SK-N-SH (cell line): Measurements from ENCODE around the gene SULF2. TPM values are rescaled to one million over a fixed set of nuclear protein-coding genes. Genes with fewer than 3 reads are reported as not detected.

Source experiments
- CTCF ChIA-PET: fragments of 300-600, 350-600 bp; formaldehyde crosslinking; extraction: SDS; loops from one replicate; lab custom pipeline; 2021; lab: Yijun Ruan, JAX
- POLR2A ChIA-PET: fragments of 350-600 bp; sonication (Branson Sonifier 250); formaldehyde crosslinking; extraction: SDS; loops from one replicate; lab custom pipeline; 2020; ENCODE audit warnings: antibody characterized with exemption, inconsistent platforms; lab: Yijun Ruan, JAX
- DNase-seq: peaks from one replicate; pipeline ENCODE4 v3.0.0; 2012
- H2AFZ ChIP-seq: fragments of 200-600 bp; sonication (generic); 2 replicates; pipeline ENCODE4 v1.8.1; 2016; ENCODE audit warnings: antibody characterized with exemption, mild to moderate bottlenecking, low read depth
- H3F3A ChIP-seq: fragments of 200-600 bp; sonication (generic); replicated peaks from 2 replicates; pipeline ENCODE3; 2016; ENCODE audit warnings: antibody characterized with exemption, mild to moderate bottlenecking; ENCODE audit not compliant: insufficient read depth
- H3K27ac ChIP-seq, 2 experiments: fragments of 200-500 bp in 1 of 2; fragments of 200-600 bp in 1 of 2; sonication (Bioruptor generic) in 1 of 2; sonication (generic), shearing (Covaris generic) in 1 of 2; 2 replicates each; pipeline versions ENCODE4 v1.5.1 to v1.6.1; 2014 to 2016; ENCODE audit warnings: low read depth in 2 of 2, inconsistent platforms in 1 of 2, low read length in 1 of 2, mild to moderate bottlenecking in 1 of 2, mixed read lengths in 1 of 2
- H3K27me3 ChIP-seq: fragments of 200-600 bp; sonication (generic), shearing (Covaris generic); 2 replicates; pipeline ENCODE4 v1.6.1; 2016; ENCODE audit warnings: mixed run types; ENCODE audit not compliant: insufficient read depth
- H3K36me3 ChIP-seq, 2 experiments: fragments of 200-500 bp in 1 of 2; fragments of 200-600 bp in 1 of 2; sonication (Bioruptor generic) in 1 of 2; sonication (generic) in 1 of 2; replicated peaks in 1 of 2; 2 replicates each; pipeline versions ENCODE3 to v1.5.1; 2014 to 2016; ENCODE audit warnings: low read length in 1 of 2, mild to moderate bottlenecking in 1 of 2; ENCODE audit not compliant: insufficient read depth in 2 of 2, control insufficient read depth in 1 of 2
- H3K4me1 ChIP-seq, 2 experiments: fragments of 200-500 bp in 1 of 2; fragments of 200-600 bp in 1 of 2; sonication (Bioruptor generic) in 1 of 2; sonication (generic), shearing (Covaris generic) in 1 of 2; 2 replicates each; pipeline versions ENCODE4 v1.5.1 to v1.6.1; 2014 to 2016; ENCODE audit warnings: low read depth in 1 of 2, low read length in 1 of 2, mixed run types in 1 of 2; ENCODE audit not compliant: insufficient read depth in 2 of 2, control insufficient read depth in 1 of 2
- H3K4me2 ChIP-seq: fragments of 200-600 bp; sonication (generic), shearing (Covaris generic); 2 replicates; pipeline ENCODE4 v1.6.1; 2017; ENCODE audit warnings: mixed run types
- H3K4me3 ChIP-seq, 2 experiments: fragments of 200-500 bp in 1 of 2; fragments of 200-600 bp in 1 of 2; sonication (Bioruptor generic) in 1 of 2; sonication (generic), shearing (Covaris generic) in 1 of 2; 2 replicates each; pipeline versions ENCODE4 v1.5.1 to v1.8.1; 2014 to 2016; ENCODE audit warnings: low read depth in 2 of 2, inconsistent platforms in 1 of 2, low read length in 1 of 2, mild to moderate bottlenecking in 1 of 2, mixed read lengths in 1 of 2, moderate library complexity in 1 of 2
- H3K79me2 ChIP-seq: fragments of 200-600 bp; sonication (generic); 2 replicates; pipeline ENCODE4 v1.8.1; 2017; ENCODE audit warnings: mild to moderate bottlenecking; ENCODE audit not compliant: insufficient read depth
- H3K9ac ChIP-seq: fragments of 200-600 bp; sonication (generic); 2 replicates; pipeline ENCODE4 v1.6.1; 2017; ENCODE audit warnings: mixed run types
- H3K9me2 ChIP-seq: fragments of 200-600 bp; sonication (generic); 2 replicates; pipeline ENCODE4 v1.6.1; 2017; ENCODE audit warnings: mixed run types
- H3K9me3 ChIP-seq: fragments of 200-600 bp; sonication (generic); 2 replicates; pipeline ENCODE4 v1.6.1; 2017; ENCODE audit warnings: mixed run types, mild to moderate bottlenecking, moderate library complexity
- H4K20me1 ChIP-seq: fragments of 200-600 bp; sonication (generic); 2 replicates; pipeline ENCODE4 v1.6.1; 2017; ENCODE audit warnings: mild to moderate bottlenecking, mixed run types; ENCODE audit not compliant: insufficient read depth
- ELF1 ChIP-seq: IDR thresholded peaks from 2 replicates; pipeline ENCODE4 v1.4.0; 2012
- FOXJ3 ChIP-seq: sonication (generic); formaldehyde crosslinking; IDR thresholded peaks from 2 replicates; pipeline ENCODE4 v1.5.1; 2020; ENCODE audit warnings: mild to moderate bottlenecking, missing genetic modification reagents
- GABPA ChIP-seq: IDR thresholded peaks from 2 replicates; pipeline ENCODE4 v1.4.0; 2012; ENCODE audit warnings: low read depth, mild to moderate bottlenecking
- GATA2 ChIP-seq: sonication (generic); formaldehyde crosslinking; IDR thresholded peaks from 2 replicates; pipeline ENCODE4 v1.5.0; 2020; ENCODE audit warnings: mild to moderate bottlenecking, missing genetic modification reagents
- POLR2AphosphoS5 ChIP-seq: IDR thresholded peaks from 2 replicates; pipeline ENCODE4 v1.6.1; 2012; ENCODE audit warnings: low read depth, low read length
- RCOR1 ChIP-seq: fragments of 150-350 bp; IDR thresholded peaks from 2 replicates; pipeline ENCODE4 v1.6.1; 2017; ENCODE audit warnings: antibody characterized with exemption, low read length
- RXRA ChIP-seq: IDR thresholded peaks from 2 replicates; pipeline ENCODE4 v1.4.0; 2012; ENCODE audit warnings: low read depth, mild to moderate bottlenecking, borderline replicate concordance
- WGBS: methylation state at CpG from one replicate; pipeline ENCODE4 v1.1.6; 2017; ENCODE audit warnings: low lambda C conversion rate; 5-methylcytosine and 5-hydroxymethylcytosine counted together
- polyA plus RNA-seq, 3 experiments: library from polyadenylated mRNA; depleted of rRNA; stranded (reverse); fragments of >200 nt; gene quantifications; 2 replicates each; pipeline ENCODE4 v1.2.3, GENCODE V29; 2012
- TF ChIP-seq, protein P1 (sequence below): IDR thresholded peaks from 2 replicates; pipeline ENCODE4 v1.4.0; 2012; ENCODE audit warnings: low read depth
- TF ChIP-seq, protein P2 (sequence below): IDR thresholded peaks from 2 replicates; pipeline ENCODE4 v1.6.1; 2012; ENCODE audit warnings: mild to moderate bottlenecking, low read depth, low read length, moderate library complexity
- TF ChIP-seq, protein P3 (sequence below): IDR thresholded peaks from 2 replicates; pipeline ENCODE4 v1.4.0; 2012; ENCODE audit warnings: low read depth, borderline replicate concordance
- TF ChIP-seq, protein P4 (sequence below): fragments of 150-350 bp; IDR thresholded peaks from 2 replicates; pipeline ENCODE4 v1.6.1; 2016; ENCODE audit warnings: mild to moderate bottlenecking, low read depth, low read length

Gene SULF2
- polyA plus RNA-seq, 1 of the 3 experiments (the other 2 are of a cell fraction), result 20.2 TPM

DNA sequence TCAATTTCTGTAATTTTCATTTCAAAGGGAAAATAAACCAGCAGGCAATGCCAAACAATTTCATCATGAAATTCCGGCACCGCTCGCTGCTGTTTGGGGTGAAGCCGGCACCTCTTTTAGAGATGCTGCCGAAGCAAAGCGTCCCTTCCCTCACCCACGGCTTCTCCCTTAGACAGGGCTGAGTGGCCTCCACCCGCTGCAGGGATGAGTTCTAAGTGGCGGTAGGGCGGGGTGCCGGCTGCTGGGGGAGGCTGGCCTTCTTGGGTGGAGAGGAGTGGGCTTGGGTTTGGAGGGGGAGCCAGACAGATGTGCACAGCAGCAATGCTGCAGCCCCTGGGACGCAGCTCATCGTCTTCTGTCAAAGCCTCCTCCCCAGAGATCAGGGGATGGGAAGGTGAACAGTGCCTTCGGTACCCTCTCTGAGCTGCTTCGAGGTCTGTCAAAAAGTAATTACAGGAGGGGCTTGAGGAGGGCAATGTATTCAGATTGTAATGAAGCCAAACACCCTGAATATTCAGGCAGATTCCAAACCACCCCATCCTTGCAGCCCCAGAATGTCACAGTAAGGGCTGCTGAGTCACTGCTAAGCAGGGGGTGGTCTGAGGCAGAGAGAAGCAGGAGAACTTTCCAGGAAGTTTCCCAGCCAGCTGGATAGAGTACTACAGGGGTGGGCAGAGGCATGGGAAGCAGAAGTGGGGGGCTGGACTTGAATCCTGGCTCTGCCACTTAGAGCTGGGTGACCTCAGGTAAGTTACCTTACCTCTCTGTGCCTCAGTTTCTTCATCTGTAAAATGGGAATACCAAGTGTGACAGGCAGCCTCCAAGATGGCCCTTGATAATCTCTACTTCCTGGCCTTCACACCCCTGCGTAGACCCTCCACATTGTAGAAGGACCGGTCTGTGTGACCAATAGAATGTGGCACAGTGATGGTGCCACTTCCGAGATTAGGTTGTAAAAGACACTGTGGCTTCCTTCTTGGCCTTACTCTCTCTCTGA lies 96.6 kb downstream of the SULF2 start (continued):
- no peak for TF ChIP-seq GATA2 (CRISPR knock-in tag)
- TF ChIP-seq, protein P1, sequence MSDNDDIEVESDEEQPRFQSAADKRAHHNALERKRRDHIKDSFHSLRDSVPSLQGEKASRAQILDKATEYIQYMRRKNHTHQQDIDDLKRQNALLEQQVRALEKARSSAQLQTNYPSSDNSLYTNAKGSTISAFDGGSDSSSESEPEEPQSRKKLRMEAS, result no peak
- TF ChIP-seq FOXJ3 (CRISPR knock-in tag), result no peak
- TF ChIP-seq, all 33 proteins: peak for 0

DNA sequence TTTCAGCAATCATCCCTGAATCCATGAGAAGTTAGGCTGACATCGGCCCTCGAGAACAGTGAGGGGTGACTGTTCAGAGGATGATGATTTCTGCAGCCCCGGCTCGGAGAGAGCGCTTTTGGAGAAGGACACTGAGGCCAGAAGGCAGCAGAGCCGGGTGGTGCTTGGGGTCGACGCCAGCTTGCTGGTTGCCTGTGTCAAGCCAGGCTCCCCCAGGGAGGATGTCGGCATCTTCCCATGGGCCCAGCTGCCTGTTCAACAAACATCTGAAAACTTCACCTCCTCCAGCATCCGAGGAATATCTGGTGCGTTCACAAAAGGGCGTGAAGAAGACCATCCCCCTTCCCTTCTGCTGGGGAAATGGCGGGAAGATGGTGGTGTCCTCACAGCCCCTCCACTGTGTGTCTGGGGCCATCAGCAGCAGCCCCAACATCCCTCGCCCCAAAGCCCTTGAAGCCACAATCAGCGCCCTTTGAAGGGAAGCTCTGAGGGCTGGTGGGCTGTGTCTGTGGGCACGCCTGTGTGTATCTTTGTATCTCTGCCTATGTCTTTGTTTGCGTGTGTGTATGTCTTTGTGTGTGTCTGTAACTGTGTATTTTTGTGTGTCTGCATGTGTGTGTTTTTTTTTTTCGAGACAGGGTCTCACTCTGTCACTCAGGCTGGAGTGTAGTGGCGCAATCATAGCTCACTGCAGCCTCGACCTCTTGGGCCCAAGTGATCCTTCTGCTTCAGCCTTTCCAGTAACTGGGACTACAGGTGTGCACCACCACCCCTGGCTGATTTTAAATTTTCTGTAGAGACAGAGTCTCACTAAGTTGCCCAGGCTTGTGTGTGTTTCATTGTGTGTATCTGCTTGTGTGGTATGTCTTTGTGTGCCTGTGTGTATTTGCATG lies 97.9 kb downstream of the SULF2 start:
- ChIA-PET POLR2A (no interaction called here), CTCF (interaction anchor here (0.9 to 2.6 kb wide), 4 partner anchors 9 to 934 kb away, joined by 4 to 9 read pairs (median 6); no protein-coding TSS in a partner anchor)
- no peak for DNase-seq
- no peaks in the 10 kb centered on the region for H3K27me3 ChIP-seq
- peaks cover 0 to 6% of the 10 kb centered on the region in 2 experiments; a peak in 1 of 4 replicates for H3K4me1 ChIP-seq
- no peaks in the 10 kb centered on the region; the same call in 1 of the 2 replicates for H3K9me3 ChIP-seq
- peak overlapping the region in 1 of 2 experiments; percentile 24; a peak in 1 of 4 replicates for H3K27ac ChIP-seq
- H3K79me2 ChIP-seq, result no peaks in the 10 kb centered on the region
- TF ChIP-seq GABPA (no peak), ELF1 (no peak), RXRA (no peak), RCOR1 (no peak), FOXJ3 (CRISPR knock-in tag) (no peak), POLR2AphosphoS5 (no peak)
- TF ChIP-seq, protein P2, sequence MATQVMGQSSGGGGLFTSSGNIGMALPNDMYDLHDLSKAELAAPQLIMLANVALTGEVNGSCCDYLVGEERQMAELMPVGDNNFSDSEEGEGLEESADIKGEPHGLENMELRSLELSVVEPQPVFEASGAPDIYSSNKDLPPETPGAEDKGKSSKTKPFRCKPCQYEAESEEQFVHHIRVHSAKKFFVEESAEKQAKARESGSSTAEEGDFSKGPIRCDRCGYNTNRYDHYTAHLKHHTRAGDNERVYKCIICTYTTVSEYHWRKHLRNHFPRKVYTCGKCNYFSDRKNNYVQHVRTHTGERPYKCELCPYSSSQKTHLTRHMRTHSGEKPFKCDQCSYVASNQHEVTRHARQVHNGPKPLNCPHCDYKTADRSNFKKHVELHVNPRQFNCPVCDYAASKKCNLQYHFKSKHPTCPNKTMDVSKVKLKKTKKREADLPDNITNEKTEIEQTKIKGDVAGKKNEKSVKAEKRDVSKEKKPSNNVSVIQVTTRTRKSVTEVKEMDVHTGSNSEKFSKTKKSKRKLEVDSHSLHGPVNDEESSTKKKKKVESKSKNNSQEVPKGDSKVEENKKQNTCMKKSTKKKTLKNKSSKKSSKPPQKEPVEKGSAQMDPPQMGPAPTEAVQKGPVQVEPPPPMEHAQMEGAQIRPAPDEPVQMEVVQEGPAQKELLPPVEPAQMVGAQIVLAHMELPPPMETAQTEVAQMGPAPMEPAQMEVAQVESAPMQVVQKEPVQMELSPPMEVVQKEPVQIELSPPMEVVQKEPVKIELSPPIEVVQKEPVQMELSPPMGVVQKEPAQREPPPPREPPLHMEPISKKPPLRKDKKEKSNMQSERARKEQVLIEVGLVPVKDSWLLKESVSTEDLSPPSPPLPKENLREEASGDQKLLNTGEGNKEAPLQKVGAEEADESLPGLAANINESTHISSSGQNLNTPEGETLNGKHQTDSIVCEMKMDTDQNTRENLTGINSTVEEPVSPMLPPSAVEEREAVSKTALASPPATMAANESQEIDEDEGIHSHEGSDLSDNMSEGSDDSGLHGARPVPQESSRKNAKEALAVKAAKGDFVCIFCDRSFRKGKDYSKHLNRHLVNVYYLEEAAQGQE, result no peak
- TF ChIP-seq, protein P3, sequence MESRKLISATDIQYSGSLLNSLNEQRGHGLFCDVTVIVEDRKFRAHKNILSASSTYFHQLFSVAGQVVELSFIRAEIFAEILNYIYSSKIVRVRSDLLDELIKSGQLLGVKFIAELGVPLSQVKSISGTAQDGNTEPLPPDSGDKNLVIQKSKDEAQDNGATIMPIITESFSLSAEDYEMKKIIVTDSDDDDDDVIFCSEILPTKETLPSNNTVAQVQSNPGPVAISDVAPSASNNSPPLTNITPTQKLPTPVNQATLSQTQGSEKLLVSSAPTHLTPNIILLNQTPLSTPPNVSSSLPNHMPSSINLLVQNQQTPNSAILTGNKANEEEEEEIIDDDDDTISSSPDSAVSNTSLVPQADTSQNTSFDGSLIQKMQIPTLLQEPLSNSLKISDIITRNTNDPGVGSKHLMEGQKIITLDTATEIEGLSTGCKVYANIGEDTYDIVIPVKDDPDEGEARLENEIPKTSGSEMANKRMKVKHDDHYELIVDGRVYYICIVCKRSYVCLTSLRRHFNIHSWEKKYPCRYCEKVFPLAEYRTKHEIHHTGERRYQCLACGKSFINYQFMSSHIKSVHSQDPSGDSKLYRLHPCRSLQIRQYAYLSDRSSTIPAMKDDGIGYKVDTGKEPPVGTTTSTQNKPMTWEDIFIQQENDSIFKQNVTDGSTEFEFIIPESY, result no peak
- TF ChIP-seq, protein P4, sequence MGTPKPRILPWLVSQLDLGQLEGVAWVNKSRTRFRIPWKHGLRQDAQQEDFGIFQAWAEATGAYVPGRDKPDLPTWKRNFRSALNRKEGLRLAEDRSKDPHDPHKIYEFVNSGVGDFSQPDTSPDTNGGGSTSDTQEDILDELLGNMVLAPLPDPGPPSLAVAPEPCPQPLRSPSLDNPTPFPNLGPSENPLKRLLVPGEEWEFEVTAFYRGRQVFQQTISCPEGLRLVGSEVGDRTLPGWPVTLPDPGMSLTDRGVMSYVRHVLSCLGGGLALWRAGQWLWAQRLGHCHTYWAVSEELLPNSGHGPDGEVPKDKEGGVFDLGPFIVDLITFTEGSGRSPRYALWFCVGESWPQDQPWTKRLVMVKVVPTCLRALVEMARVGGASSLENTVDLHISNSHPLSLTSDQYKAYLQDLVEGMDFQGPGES, result no peak
- no peaks in the 10 kb centered on the region for H4K20me1 ChIP-seq
- 85% methylated on average over 13 of the region's 20 CpGs for WGBS
- no peaks in the 10 kb centered on the region for H3K9me2 ChIP-seq
- peaks cover 0 to 5% of the 10 kb centered on the region in 2 experiments for H3K36me3 ChIP-seq
- H2AFZ ChIP-seq, result no peak overlapping the region
- no peaks in the 10 kb centered on the region for H3F3A ChIP-seq
- no peak overlapping the region for H3K4me2 ChIP-seq
- H3K9ac ChIP-seq, result no peak overlapping the region
- no peak overlapping the region for H3K4me3 ChIP-seq
